ENCODE measurements around the gene PACRG. TPM values are rescaled to one million over a fixed set of nuclear protein-coding genes. Genes with fewer than 3 reads are reported as not detected.

Gene PACRG
- total and polyA plus RNA-seq, 12 donors: 2.1 to 34.6 (median 10.0) TPM

GRCh38 chr6:163030980-163031379, 303.2 kb downstream of the PACRG start:
- DNase-seq: no peak

GRCh38 chr6:163031931-163032330, 304.2 kb downstream of the PACRG start:
- Histone ChIP-seq H3K27ac (no peak overlapping the region), H3K9me3 (peaks cover 0 to 22% (median 4%) of the 10 kb centered on the region in 11 donors), H3K27me3 (no peaks in the 10 kb centered on the region), H3K4me1 (no peaks in the 10 kb centered on the region), H3K36me3 (no peaks in the 10 kb centered on the region), H3K4me3 (no peak overlapping the region)
- intact Hi-C loops (cut with DNase I): no loop called here
- ATAC-seq: no peak
- TF ChIP-seq CTCF (IDR thresholded peaks at IDR 0.05): no peak
- 76 to 79% methylated on average over 1 of the region's 1 CpG for WGBS, 2 donors
- no peak for DNase-seq

More at GRCh38 chr6:163030980-163031379, 303.2 kb downstream of the PACRG start:
- WGBS, 2 donors: 96 to 100% methylated on average over 1 of the region's 1 CpG
- no peaks in the 10 kb centered on the region for H3K27me3 ChIP-seq
- TF ChIP-seq CTCF (IDR thresholded peaks at IDR 0.05): no peak
- H3K27ac ChIP-seq: no peak overlapping the region
- intact Hi-C loops (cut with DNase I): no loop called here
- H3K9me3 ChIP-seq: peaks cover 0 to 22% (median 4%) of the 10 kb centered on the region in 11 donors
- no peak overlapping the region for H3K4me3 ChIP-seq
- no peak for ATAC-seq
- H3K4me1 ChIP-seq: no peaks in the 10 kb centered on the region
- no peaks in the 10 kb centered on the region for H3K36me3 ChIP-seq

- WGBS, 2 donors: 90 to 92% methylated on average over 3 of the region's 3 CpGs
- intact Hi-C loops (cut with DNase I): no loop called here
- Histone ChIP-seq H3K4me1 (peaks cover 0 to 5% (median 0%) of the 10 kb centered on the region in 9 donors), H3K27me3 (no peaks in the 10 kb centered on the region), H3K27ac (no peak overlapping the region), H3K36me3 (no peaks in the 10 kb centered on the region), H3K9me3 (peaks cover 0 to 26% (median 4%) of the 10 kb centered on the region in 11 donors), H3K4me3 (no peak overlapping the region)
- no peak for TF ChIP-seq CTCF (IDR thresholded peaks at IDR 0.05)
- DNase-seq (no peak), ATAC-seq (no peak)
These were observed 308.4 kb downstream of the PACRG start for GRCh38 chr6:163036160-163036645.

- WGBS, 2 donors: 61% methylated on average over 2 of the region's 2 CpGs
- Histone ChIP-seq H3K4me3 (no peak overlapping the region), H3K9me3 (peaks cover 0 to 12% (median 0%) of the 10 kb centered on the region in 11 donors), H3K27me3 (no peaks in the 10 kb centered on the region), H3K4me1 (peaks cover 0 to 5% (median 0%) of the 10 kb centered on the region in 9 donors), H3K36me3 (no peaks in the 10 kb centered on the region), H3K27ac (peak overlapping the region in 6 of 10 donors; percentile 14 to 68 (median 54))
- DNase-seq (no peak), ATAC-seq (peak; percentile 46 to 96 (median 88))
- no peak for TF ChIP-seq CTCF (IDR thresholded peaks at IDR 0.05)
- intact Hi-C loops (cut with DNase I): no loop called here
These were observed 310.5 kb downstream of the PACRG start for GRCh38 chr6:163038317-163038716.

All from heart right ventricle (tissue), 16 donors.